CD14-positive monocyte (primary cell): ENCODE results near the gene FBXW11. TPM values are rescaled to one million over a fixed set of nuclear protein-coding genes. Genes with fewer than 3 reads are reported as not detected.
A peak's percentile ranks its signal among the peaks of the same experiment; 100 is the strongest.

Source experiments
- DNase-seq, 3 donors: peaks; one replicate each; pipeline ENCODE4 v3.0.0-alpha.2; 2011 to 2022
- H2AFZ ChIP-seq: 2 replicates; pipeline ENCODE4 v1.6.0; 2012; ENCODE audit warnings: mild to moderate bottlenecking, low read depth, low read length, inconsistent platforms; ENCODE audit not compliant: insufficient read depth, poor library complexity, severe bottlenecking
- H3K27ac ChIP-seq, 2 donors: 1 replicate in 1 of 2; 2 replicates in 1 of 2; pipeline ENCODE4 v1.5.1; 2012 to 2013; ENCODE audit warnings: low read length in 2 of 2, control low read depth in 1 of 2, inconsistent platforms in 1 of 2, low read depth in 1 of 2, mild to moderate bottlenecking in 1 of 2
- H3K27me3 ChIP-seq, 2 donors: one replicate each; pipeline versions ENCODE4 v1.6.0 to v1.6.1; 2011 to 2013; ENCODE audit warnings: low read length in 2 of 2; ENCODE audit not compliant: control insufficient read depth in 2 of 2, insufficient read depth in 2 of 2
- H3K36me3 ChIP-seq, 2 donors: replicated peaks in 1 of 2; 1 replicate in 1 of 2; 2 replicates in 1 of 2; pipeline versions ENCODE4 v1.5.1 to v1.6.1; 2012 to 2013; ENCODE audit warnings: low read length in 2 of 2, control low read depth in 1 of 2, inconsistent platforms in 1 of 2, mild to moderate bottlenecking in 1 of 2; ENCODE audit not compliant: insufficient read depth in 2 of 2, control insufficient read depth in 1 of 2
- H3K4me1 ChIP-seq, 2 donors: 1 replicate in 1 of 2; 2 replicates in 1 of 2; pipeline versions ENCODE4 v1.5.1 to v1.6.1; 2012 to 2013; ENCODE audit warnings: low read length in 2 of 2, control low read depth in 1 of 2, inconsistent platforms in 1 of 2, mild to moderate bottlenecking in 1 of 2, moderate library complexity in 1 of 2; ENCODE audit not compliant: insufficient read depth in 2 of 2, control insufficient read depth in 1 of 2
- H3K4me2 ChIP-seq: replicated peaks from 2 replicates; pipeline ENCODE3; 2012; ENCODE audit warnings: low read length, moderate library complexity, mild to moderate bottlenecking; ENCODE audit not compliant: poor library complexity, severe bottlenecking; ENCODE audit errors: extremely low read depth
- H3K4me3 ChIP-seq, 3 experiments: fragments of 200-600 bp in 1 of 3; sonication (generic) in 1 of 3; replicated peaks in 1 of 3; 1 replicate in 2 of 3; 2 replicates in 1 of 3; pipeline ENCODE4 v1.5.1; 2011 to 2013; ENCODE audit warnings: low read length in 3 of 3, mild to moderate bottlenecking in 3 of 3, control low read depth in 2 of 3, low read depth in 2 of 3, inconsistent platforms in 1 of 3, moderate library complexity in 1 of 3
- H3K79me2 ChIP-seq: 2 replicates; pipeline ENCODE4 v1.6.0; 2012; ENCODE audit warnings: mild to moderate bottlenecking, control low read depth, inconsistent platforms, low read length, moderate library complexity; ENCODE audit not compliant: insufficient read depth
- H3K9ac ChIP-seq: 2 replicates; pipeline ENCODE4 v1.6.0; 2017; ENCODE audit warnings: low read length, mild to moderate bottlenecking; ENCODE audit not compliant: insufficient read depth, poor library complexity, severe bottlenecking
- H3K9me3 ChIP-seq, 2 donors: replicated peaks in 1 of 2; 1 replicate in 1 of 2; 2 replicates in 1 of 2; pipeline versions ENCODE4 v1.5.1 to v1.6.1; 2012 to 2013; ENCODE audit warnings: low read length in 2 of 2, control low read depth in 1 of 2; ENCODE audit not compliant: control insufficient read depth in 1 of 2, insufficient read depth in 1 of 2
- H4K20me1 ChIP-seq: 2 replicates; pipeline ENCODE4 v1.6.0; 2012; ENCODE audit warnings: mild to moderate bottlenecking, low read length, control low read depth, moderate library complexity; ENCODE audit not compliant: insufficient read depth
- H3K27ac Mint-ChIP-seq, 7 donors: one replicate each; pipeline ENCODE4 v1.8.0; 2020; ENCODE audit warnings: mild to moderate bottlenecking in 7 of 7, mixed read lengths in 7 of 7, moderate library complexity in 6 of 7, inconsistent platforms in 2 of 7
- H3K27me3 Mint-ChIP-seq, 3 donors: one replicate each; pipeline ENCODE4 v1.8.0; 2021 to 2022; ENCODE audit warnings: low read depth in 3 of 3, mild to moderate bottlenecking in 3 of 3, mixed read lengths in 3 of 3, moderate library complexity in 3 of 3, inconsistent platforms in 1 of 3
- H3K36me3 Mint-ChIP-seq, 2 donors: one replicate each; pipeline ENCODE4 v1.8.0; 2020; ENCODE audit warnings: mixed read lengths in 2 of 2, inconsistent platforms in 1 of 2, mild to moderate bottlenecking in 1 of 2
- H3K4me1 Mint-ChIP-seq: one replicate; pipeline ENCODE4 v1.8.0; 2020; ENCODE audit warnings: mild to moderate bottlenecking, mixed read lengths
- H3K4me3 Mint-ChIP-seq, 2 donors: one replicate each; pipeline ENCODE4 v1.8.0; 2020; ENCODE audit warnings: mild to moderate bottlenecking in 2 of 2, mixed read lengths in 2 of 2, moderate library complexity in 1 of 2
- H3K9me3 Mint-ChIP-seq, 7 donors: one replicate each; pipeline ENCODE4 v1.8.0; 2020 to 2022; ENCODE audit warnings: mixed read lengths in 7 of 7, mild to moderate bottlenecking in 6 of 7, moderate library complexity in 6 of 7, inconsistent platforms in 2 of 7
- WGBS: methylation state at CpG from one replicate; pipeline ENCODE4 v1.1.5; 2013; ENCODE audit warnings: missing lambda C conversion rate; ENCODE audit not compliant: insufficient coverage; 5-methylcytosine and 5-hydroxymethylcytosine counted together
- intact Hi-C, 2 donors: fragments of 100-400 bp; cut with micrococcal nuclease; formaldehyde crosslinking; loops; one replicate each; pipeline versions ENCODE4 v1.15.0 to v1.15.1; 2023
- polyA plus RNA-seq, 3 donors: library from polyadenylated mRNA; depleted of rRNA in 1 of 3; unstranded in 2 of 3; stranded (reverse) in 1 of 3; fragments of 300-500 nt in 2 of 3; fragments of >200 nt in 1 of 3; fragmentation: Illumina TruSeq in 2 of 3; gene quantifications; 1 replicate in 2 of 3; 2 replicates in 1 of 3; pipeline ENCODE4 v1.2.3, GENCODE V29; 2012 to 2021
- TF ChIP-seq, protein P1 (sequence below): fragments of 200-600 bp; IDR thresholded peaks from one replicate; pipeline ENCODE4 v1.8.0; 2022; ENCODE audit warnings: antibody characterized with exemption, mild to moderate bottlenecking

FBXW11 gene
- polyA plus RNA-seq, 3 donors, result 15.0 to 24.5 (median 18.2) TPM

DNA sequence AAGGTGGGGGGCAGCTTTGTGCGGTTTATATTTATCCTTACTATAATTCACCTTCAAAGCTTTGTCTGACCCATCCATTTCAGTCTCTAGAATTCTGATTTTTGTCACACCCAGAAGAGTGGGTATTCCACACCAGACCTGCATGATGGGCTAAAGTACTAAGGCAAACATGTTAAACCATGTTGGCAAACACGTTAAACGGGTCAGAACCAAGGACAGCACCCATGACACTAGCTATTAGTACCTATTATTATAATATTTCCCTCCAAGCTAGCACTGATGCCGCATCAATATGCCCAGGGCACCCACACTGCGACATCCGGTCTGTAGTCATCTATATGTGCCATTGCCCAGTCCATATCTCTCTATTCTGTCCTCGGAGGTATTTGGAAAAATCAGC lies 104.7 kb downstream of the FBXW11 start:
- H3K27ac Mint-ChIP-seq, result no peak overlapping the region
- DNase-seq, result no peak
- peaks cover 27 to 28% of the 10 kb centered on the region in 2 donors for H3K36me3 Mint-ChIP-seq
- H3K9me3 Mint-ChIP-seq, result no peaks in the 10 kb centered on the region
- H3K36me3 ChIP-seq, result peaks cover 0 to 41% of the 10 kb centered on the region in 2 donors
- no peak overlapping the region for H2AFZ ChIP-seq
- WGBS, result 100% methylated on average over 3 of the region's 7 CpGs
- peaks cover 15 to 16% of the 10 kb centered on the region in 2 donors for H3K4me1 ChIP-seq
- H3K27me3 ChIP-seq, result no peaks in the 10 kb centered on the region
- H3K4me3 Mint-ChIP-seq, result no peak overlapping the region
- H3K79me2 ChIP-seq, result peaks cover 29% of the 10 kb centered on the region
- H3K27me3 Mint-ChIP-seq, result peaks cover 0 to 2% (median 0%) of the 10 kb centered on the region in 3 donors
- intact Hi-C loops, result no loop called here
- H3K4me2 ChIP-seq, result no peak overlapping the region
- H3K4me3 ChIP-seq, result no peak overlapping the region
- no peaks in the 10 kb centered on the region for H3K9me3 ChIP-seq
- peaks cover 42% of the 10 kb centered on the region for H4K20me1 ChIP-seq
- TF ChIP-seq, protein P1, sequence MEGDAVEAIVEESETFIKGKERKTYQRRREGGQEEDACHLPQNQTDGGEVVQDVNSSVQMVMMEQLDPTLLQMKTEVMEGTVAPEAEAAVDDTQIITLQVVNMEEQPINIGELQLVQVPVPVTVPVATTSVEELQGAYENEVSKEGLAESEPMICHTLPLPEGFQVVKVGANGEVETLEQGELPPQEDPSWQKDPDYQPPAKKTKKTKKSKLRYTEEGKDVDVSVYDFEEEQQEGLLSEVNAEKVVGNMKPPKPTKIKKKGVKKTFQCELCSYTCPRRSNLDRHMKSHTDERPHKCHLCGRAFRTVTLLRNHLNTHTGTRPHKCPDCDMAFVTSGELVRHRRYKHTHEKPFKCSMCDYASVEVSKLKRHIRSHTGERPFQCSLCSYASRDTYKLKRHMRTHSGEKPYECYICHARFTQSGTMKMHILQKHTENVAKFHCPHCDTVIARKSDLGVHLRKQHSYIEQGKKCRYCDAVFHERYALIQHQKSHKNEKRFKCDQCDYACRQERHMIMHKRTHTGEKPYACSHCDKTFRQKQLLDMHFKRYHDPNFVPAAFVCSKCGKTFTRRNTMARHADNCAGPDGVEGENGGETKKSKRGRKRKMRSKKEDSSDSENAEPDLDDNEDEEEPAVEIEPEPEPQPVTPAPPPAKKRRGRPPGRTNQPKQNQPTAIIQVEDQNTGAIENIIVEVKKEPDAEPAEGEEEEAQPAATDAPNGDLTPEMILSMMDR, result no peak
- no peak overlapping the region for H3K27ac ChIP-seq
- H3K4me1 Mint-ChIP-seq, result peaks cover 21% of the 10 kb centered on the region
- H3K9ac ChIP-seq, result no peak overlapping the region

DNA sequence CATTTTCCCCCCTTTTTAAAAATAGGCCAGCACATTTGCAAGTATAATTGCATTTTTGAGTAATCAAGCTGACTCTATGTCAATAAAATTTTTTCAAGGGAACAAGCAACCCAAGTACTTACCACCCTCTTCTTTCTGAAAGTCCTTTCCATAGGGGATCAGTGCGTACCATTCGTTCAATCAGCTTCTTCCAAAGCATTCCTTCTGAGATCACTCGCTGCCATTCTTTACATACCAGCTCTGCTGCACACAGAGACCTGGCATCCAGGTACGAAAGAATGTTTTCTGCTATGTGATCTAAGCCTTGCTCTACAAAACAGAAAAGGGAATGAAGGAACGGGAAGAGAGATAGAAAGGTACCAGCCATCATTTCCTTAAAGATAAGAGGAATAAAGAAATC lies 106.6 kb downstream of the FBXW11 start:
- peaks cover 36 to 41% of the 10 kb centered on the region in 2 donors for H3K36me3 Mint-ChIP-seq

More for the DNA sequence above, 106.6 kb downstream of the FBXW11 start:
- 100% methylated on average over 2 of the region's 5 CpGs for WGBS
- Mint-ChIP-seq H3K27ac (peak overlapping the region in 1 of 7 donors; percentile 40), H3K4me1 (peaks cover 6% of the 10 kb centered on the region), H3K4me3 (no peak overlapping the region), H3K9me3 (no peaks in the 10 kb centered on the region), H3K27me3 (no peaks in the 10 kb centered on the region)
- H3K27ac ChIP-seq, result no peak overlapping the region
- peaks cover 25% of the 10 kb centered on the region for H3K79me2 ChIP-seq
- TF ChIP-seq, protein P1, result no peak
- peaks cover 29% of the 10 kb centered on the region for H4K20me1 ChIP-seq
- H3K4me2 ChIP-seq, result no peak overlapping the region
- DNase-seq, result no peak
- no peaks in the 10 kb centered on the region for H3K9me3 ChIP-seq
- intact Hi-C loops, result no loop called here
- no peak overlapping the region for H3K9ac ChIP-seq
- H3K36me3 ChIP-seq, result peaks cover 0 to 60% of the 10 kb centered on the region in 2 donors
- H3K27me3 ChIP-seq, result no peaks in the 10 kb centered on the region
- peaks cover 4 to 5% of the 10 kb centered on the region in 2 donors for H3K4me1 ChIP-seq
- H2AFZ ChIP-seq, result no peak overlapping the region
- H3K4me3 ChIP-seq, result no peak overlapping the region
